D341Med (cell line): Measurements from ENCODE around the gene SLC5A11.
"Not testable (repeated sequence)": the region's sequence is repeated elsewhere in the genome, so short reads cannot be mapped to it uniquely, and the experiment has no call there.

ENCODE experiments used
- DNase-seq: peaks from one replicate; pipeline ENCODE4 v3.0.0; 2012; ENCODE audit warnings: low spot score

Gene SLC5A11

DNA sequence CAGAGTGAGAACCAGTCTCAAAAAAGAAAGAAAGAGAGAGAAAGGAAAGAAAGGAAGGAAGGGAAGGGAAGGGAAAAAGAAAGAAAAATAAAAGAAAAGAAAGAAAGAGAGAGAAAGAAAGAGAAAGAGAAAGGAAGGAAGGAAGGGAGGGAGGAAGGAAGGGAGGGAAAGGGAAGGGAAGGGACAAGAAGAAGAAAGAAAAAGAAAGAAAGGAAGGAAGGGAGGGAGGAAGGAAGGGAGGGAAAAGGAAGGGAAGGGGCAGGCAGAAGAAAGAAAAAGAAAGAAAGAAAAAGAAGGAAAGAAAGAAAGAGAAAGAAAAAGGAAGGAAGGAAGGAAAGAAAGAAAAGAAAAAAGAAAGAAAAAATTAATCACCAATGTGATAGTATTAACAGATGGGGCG, 15.7 kb downstream of the SLC5A11 start:
- no peak for DNase-seq

DNA sequence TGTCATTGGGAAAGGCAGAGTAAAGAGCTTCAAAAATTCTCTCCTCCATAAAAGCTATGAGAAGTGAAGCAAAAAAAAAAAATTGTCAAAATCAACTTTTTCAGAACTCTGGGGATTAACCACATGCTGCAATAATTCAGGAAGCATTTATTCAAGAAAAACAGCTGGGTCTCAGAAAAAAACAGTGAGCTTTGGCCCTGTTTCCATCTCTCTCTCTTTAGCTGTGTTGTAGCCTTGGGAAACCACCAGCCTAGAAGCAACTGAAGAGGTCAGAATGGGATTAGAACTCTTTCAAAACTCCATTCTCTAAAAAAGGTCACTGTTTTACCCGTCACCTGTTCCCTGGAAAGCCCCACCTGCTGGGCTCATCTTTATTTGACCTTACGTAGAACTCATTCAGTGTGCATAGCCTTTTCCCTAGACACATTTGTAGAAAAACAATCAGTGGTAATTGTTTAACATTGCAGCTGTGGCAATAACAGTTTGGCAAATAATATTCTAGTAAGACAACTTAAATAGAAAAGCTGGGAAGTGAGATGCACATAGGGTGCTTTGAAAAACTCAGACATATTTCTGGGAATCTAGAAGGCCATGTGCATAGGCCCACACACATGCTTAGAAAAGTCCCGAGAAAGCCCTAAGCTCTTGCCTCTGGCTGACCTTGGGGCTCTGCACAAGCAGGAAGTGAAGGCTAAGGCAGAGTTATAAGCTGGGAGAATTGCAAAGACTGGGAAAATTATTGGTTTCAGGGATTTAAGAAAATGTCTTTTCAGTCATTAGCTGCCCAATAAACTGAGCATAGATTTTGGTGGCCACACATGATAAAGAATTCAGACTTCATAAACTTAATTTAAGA, 18.0 kb downstream of the SLC5A11 start:
- DNase-seq, result no peak

DNA sequence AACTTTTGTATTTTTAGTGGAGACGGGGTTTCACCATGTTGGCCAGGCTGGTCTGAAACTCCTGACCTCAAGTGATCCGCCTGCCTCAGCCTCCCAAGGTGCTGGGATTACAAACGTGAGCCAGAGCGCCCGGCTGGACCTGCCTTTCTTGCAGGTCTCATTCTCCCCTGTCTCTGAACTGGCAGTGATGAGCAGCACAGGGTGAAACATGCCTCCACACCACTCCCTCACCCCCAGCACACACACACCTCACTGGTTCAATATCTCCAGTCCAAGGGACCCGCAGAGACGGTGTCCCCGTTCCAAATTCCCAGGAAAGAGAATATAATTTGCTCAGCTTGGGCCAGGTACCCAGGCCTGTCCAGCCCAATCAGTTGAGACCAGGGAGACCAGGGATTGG, 23.3 kb downstream of the SLC5A11 start:
- no peak for DNase-seq

DNA sequence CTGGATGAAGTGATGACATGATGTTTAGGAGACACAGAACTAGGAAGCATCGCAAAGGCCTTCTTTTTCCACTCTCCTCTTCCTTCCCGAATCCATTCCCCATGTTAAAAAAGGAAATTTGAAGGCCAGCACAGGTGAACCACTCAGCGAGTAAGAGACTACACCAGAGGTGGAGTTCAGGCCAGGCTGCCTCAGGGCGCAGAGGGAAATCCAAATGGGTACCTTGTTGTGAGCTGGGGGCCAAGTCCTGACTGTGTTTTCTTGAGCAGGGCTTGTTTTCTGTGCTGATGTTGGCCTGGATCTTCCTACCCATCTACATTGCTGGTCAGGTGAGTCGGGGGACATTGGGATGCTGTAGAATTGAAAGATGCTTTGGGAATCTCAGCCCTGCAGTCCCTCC, 26.1 kb downstream of the SLC5A11 start:
- DNase-seq, result no peak

DNA sequence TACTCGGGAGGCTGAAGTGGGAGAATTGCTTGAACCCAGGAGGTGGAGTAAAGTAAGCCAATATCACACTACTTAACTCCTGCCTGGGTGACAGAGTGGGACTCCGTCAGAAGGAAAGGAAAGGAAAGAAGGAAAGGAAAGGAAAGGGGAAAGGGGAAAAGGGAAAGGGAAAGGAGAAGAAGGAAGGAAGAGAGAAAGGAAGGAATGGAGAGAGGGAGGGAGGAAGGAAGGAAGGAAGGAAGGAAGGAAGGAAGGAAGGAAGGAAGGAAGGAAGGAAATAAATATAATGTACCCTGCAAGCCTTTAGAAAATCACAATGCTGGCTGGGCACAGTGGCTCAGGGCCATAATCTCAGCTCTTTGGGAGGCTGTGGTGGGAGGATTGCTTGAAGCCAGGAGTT, 27.3 kb downstream of the SLC5A11 start:
- no peak for DNase-seq

DNA sequence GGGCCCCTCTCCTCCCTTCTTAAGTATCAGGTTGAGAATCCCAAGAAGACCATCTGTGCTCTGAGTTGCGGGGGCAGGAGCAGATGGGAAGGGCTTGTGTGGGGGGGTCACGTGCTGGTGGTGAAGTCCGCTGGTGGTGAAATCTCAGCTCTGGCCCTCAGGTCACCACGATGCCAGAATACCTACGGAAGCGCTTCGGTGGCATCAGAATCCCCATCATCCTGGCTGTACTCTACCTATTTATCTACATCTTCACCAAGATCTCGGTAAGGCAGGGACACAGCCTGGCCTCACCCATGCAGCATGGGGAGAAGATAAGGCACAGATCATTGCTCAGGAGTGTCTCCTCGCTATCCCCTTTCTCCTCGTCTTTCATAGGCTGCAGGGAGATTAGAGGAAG, 29.7 kb downstream of the SLC5A11 start:
- no peak for DNase-seq

DNA sequence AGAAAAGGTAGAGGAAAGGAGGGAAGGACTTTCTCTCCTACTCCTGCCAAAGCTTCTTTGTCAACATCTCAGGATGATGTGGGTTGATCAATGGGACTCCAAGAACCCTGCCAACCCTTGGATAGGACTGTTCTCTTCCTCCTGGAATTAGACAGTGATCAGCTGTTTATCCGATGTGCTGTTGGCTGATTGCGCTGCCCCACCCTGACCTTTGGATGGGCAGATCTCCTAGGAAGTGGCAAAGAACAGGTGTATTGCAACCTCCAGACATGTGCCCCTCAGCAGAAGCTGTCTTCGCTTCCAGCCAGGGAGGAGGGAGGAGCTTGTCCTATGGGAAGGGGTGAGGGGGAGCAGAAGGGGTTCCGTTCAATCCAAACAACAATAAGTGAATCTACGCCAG, 30.5 kb downstream of the SLC5A11 start:
- DNase-seq, result no peak

DNA sequence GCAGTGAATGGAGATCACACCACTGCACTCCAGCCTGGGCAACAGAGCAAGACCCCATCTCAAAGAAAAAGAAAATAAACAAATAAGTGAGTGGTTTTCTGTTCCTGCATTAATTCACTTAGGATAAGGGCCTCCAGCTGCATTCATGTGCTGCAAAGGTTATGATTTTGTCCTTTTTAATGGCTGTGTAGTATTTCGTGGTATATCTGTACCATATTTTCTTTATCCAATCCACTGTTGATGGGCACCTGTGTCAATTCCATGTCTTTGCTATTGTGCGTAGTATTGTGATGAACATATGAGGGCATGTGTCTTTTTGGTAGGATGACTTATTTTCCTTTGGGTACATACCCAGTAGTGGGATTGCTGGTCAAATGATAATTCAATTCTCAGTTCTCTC, 33.9 kb downstream of the SLC5A11 start:
- DNase-seq, result no peak

DNA sequence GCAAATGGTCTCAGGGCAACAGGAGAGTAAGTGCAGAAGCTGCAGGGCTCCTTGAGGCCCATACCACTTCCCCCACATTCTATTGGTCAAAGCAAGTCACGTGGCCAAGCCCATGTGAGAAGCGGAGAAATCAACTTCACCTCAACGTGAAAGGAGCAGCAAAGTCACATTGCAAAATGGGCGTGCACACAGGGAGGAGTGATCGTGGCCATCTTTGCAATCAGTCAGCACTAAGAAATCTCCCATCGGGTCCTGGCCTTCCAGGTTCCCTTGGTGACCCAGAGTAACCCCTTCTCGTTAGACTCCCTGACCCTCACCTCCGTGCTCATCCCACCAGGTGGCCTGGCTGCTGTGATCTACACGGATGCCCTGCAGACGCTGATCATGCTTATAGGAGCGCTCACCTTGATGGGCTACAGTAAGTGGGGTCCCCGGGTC, 38.0 kb downstream of the SLC5A11 start:
- no peak for DNase-seq

DNA sequence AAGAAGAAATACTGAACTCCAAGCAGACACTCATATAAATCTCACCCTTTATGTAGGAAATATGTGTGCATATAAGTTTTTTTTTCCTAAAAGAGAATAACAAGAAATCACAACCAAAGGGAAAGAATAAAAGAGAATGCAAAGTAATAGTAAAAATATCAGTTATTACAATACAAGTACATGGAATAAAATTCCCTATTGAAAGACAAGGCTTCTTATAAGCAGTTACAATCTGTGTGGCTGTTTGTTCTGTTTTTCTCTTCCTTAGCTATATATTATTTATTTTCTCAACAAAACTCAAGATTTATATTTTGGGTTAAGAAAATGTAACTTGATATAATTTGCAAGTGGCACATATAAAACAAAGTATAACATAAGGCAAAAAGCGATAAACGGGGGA, 41.7 kb downstream of the SLC5A11 start:
- no peak for DNase-seq

DNA sequence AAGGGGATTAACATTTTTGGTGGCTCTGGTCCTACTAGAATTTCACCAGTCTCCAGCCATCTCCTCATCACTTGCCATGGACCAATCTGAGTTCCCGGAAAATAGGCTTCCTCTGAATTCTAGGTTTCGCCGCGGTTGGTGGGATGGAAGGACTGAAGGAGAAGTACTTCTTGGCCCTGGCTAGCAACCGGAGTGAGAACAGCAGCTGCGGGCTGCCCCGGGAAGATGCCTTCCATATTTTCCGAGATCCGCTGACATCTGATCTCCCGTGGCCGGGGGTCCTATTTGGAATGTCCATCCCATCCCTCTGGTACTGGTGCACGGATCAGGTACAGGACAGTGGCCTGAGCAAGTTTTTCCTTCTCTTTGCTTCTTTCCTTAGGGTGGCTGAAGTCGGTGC, 45.0 kb downstream of the SLC5A11 start:
- DNase-seq, result no peak

DNA sequence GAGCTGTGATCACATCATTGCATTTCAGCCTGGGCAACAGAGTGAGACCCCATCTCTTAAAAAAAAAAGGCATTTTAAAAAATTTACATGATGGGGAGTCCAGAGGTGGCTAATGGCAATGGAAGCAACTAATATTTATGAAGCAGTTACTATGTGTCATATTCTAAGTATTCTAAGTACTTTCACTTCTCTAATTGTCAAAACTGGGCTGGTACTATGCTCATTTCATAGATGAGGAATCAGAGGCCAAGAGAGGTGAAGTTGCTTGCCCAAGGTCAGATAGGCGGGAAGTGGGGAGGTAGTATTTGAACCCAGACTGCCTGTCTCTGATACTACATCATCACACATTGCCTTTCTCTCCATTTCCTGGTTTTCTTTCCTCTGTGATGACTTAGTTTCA, 50.7 kb downstream of the SLC5A11 start:
- no peak for DNase-seq

DNA sequence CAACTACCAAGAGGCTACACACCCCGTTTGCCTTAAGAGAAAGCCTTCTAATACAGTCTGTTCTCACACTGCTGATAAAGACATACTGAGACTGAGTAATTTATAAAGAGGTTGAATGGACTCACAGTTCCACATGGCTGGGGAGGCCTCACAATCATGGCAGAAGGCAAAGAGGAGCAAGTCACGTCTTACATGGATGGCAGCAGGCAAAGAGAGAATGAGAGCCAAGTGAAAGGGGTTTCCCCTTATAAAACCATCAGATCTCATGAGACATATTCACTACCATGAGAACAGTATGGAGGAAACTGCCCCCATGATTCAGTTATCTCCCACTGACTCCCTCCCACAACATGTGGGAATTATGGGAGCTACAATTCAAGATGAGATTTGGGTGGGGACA, 51.8 kb downstream of the SLC5A11 start:
- not testable (repeated sequence) for DNase-seq

DNA sequence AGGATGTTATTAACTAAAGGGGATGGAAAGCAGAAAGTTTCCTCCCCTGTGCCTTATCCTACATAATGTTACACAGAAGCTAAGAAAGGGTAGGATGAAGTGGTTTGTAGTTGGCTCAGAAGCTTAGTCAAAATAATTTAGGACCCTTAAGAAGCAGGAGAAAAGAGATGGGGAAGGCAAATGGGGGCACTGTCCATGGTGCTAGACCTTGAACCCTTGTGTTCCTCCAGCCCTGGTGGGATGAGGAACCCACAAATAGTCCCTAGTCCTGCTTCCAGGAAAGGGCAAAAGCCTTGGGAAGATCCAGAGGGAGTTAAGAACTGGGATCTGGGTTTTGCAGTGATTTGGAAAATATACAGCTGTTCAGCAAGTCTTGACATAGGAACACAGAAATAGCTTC, 54.5 kb downstream of the SLC5A11 start:
- DNase-seq, result no peak

DNA sequence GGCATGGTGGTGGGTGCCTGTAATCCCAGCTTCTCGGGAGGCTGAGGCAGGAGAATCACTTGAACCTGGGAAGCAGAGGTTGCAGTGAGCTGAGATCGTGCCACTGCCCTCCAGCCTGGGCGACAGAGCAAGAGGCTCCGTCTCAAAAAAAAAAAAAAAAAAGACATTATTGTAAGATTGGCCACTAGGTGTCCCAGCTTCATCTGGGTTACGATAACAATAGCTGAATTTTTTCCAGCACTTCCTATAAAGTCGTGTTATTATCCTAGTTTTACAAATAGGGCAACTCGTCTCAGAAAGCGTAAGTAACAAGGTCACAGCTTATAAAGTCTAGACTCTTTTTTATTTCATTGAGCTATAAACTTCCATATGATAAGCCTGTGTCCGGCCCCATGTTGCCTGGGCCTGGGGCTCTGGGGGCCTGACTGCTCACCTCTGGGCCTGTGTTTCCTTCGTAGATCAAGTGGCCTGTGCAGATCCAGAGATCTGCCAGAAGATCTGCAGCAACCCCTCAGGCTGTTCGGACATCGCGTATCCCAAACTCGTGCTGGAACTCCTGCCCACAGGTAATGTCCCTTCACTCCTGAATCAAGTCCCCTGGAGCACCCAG, 60.5 kb downstream of the SLC5A11 start:
- no peak for DNase-seq

DNA sequence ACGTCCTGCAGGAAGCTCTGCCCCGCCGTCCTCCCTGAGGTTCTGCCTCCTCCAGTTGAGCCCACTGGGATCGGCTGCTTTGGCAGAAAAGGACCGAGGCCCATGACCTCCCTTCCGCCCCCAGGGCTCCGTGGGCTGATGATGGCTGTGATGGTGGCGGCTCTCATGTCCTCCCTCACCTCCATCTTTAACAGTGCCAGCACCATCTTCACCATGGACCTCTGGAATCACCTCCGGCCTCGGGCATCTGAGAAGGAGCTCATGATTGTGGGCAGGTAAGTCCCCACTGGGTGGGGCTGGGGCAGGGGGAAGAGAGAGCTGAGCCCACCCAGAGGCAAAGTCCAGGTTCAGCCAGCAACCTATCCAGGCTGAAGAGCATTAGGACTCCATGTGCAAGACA, 61.1 kb downstream of the SLC5A11 start:
- DNase-seq, result no peak

DNA sequence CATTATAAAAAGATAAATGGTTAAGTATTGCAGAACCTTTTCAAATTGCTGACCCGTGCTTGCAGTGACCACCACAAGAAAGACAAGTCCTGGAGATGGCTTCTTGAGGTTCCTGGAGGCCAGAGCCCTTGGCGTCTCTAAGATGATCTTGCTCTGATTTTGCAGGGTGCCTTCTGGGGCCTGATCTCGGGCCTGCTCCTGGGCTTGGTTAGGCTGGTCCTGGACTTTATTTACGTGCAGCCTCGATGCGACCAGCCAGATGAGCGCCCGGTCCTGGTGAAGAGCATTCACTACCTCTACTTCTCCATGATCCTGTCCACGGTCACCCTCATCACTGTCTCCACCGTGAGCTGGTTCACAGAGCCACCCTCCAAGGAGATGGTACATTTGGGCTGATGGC, 63.0 kb downstream of the SLC5A11 start:
- no peak for DNase-seq

DNA sequence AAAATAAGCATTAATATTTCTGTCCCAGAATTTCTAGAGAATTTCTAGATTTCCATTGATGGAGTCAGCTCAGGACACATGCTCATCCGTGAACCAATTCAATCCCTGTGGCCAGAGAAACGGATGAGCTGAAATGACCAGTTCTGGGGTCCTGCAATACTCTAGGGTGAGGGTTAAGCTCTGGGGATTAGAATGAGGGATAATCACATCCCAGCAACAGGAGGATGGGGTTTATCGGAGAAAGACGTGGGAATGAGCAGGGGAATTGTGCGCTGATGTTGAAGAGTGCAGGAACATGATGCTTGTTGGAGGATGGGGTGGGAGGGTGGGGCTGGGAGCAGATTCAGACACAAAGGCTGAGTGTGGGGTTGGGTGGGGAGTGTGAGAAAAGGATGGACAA, 64.1 kb downstream of the SLC5A11 start:
- no peak for DNase-seq

DNA sequence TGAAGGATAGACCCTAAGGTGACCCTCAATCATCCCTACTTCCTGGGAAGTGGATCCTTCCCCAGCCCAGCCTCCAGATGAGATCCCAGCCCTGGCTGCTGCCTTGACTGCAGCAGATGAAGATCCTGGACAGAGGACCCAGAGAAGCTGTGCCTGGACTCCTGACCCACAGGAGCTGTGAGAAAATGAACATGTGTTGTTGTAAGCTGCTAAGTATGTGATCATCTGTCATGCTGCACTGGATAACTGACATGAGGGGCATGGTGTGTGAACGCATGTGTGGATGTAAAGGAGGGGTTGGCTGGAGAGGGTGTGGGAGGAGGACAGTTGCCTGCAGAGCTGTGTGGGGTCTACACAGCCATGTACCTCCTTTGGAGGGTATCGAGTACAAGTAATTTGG, 69.3 kb downstream of the SLC5A11 start:
- no peak for DNase-seq

DNA sequence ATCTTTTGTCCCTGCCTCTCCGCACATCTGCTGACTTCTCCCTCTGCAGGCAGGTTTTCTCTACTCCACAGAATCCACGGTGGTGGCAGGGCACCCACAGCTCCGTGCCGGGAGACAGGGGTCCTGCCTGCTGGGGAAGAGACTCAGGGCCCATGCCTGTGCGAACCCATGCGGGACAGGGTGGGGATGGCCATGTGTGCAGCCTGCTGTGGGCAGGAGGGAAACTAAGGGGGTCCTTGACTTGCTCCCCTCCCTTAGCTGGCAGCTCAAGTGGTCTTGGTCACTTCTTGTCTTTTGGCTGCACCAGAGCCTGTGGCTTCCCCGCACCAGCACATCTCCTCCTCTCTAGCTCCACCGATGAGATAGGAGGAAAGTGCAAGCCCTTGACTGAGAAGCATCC, 69.8 kb downstream of the SLC5A11 start:
- DNase-seq, result no peak

DNA sequence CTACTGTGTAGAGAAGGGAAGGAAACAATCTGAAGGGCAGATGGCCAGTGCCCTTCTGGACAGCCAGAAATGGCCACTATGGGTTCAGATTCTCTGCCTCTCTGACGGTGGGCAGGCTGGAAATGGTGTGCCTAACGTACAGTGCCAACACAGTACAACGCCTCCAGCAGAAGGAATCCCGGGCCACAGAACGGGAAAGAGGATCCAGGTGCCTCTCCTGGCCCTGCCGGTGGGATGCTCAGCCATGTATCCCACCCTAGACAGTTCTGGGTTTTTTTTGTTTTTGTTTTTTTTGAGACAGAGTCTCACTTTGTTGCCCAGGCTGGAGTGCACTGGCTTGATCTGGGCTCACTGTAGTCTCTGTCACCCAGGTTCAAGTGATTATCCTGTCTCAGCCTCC, 71.5 kb downstream of the SLC5A11 start:
- no peak for DNase-seq

DNA sequence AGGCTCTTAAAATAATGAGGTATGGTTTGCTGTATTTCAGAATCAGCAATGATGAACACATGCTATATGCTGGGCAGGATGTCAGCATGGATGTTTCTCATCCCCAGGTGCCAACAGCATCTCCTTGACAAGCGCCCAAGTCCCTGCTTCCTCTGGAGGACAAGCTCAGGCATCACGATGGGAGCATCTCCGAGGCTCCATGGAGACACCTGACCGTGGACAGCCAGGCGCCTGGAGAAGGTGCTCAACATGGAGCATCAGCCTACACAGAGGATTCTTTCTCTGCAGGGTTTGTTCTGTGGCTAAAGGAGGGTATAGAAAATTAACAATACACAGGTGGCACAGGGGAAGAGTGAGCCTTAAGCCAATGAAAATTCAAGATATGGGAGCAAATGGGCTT, 72.1 kb downstream of the SLC5A11 start:
- DNase-seq, result no peak

DNA sequence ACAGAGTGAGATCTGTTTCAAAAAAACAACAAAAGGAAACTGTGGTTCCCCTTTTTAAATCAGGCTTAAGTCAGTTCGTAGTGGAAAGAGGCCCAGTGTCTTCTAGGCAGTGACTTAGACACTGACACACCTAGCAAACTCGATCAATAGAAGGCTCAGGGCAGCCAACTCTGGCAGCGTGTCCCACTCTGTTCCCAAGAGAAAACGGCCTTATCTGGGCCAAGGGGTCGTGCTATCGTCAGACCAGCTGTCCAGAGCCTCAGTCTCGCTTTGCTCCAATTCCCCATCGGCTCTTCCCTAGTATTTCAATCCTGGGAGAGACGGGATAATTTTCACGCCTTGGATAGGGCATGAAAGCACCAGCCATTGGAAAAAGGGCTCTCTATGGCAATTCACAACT, 72.9 kb downstream of the SLC5A11 start:
- no peak for DNase-seq

DNA sequence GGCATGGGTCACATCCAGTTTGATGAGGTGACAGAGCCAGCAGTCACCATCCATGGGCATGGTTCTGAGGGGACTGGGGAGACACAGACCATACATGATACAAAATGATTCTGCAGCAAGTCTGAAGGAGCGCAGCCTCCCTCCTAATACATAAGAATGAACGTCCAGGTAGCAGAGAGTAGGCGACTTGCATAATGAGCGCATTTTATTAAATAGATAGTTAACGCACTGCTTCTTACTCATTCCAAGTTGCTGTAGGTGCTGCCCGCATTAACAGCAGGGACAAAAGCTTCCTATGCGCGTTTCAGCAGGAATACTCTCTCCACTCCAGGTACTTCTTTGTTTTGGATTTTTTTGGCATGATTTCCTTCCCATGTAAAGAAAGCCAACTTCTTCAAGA, 73.8 kb downstream of the SLC5A11 start:
- DNase-seq, result no peak
